Gastroesophageal sphincter (tissue), 3 donors: ENCODE results near the gene TARS1.

Experiments used
- EP300 ChIP-seq: sonication (generic); formaldehyde crosslinking; IDR thresholded peaks from one replicate; pipeline ENCODE4 v1.6.1; 2017; ENCODE audit warnings: antibody characterized with exemption, mild to moderate bottlenecking
- TF ChIP-seq, protein P1 (sequence below), 4 experiments: fragments of 200-600 bp in 2 of 4; fragments of 450-650 bp in 2 of 4; sonication (generic) in 1 of 4; IDR thresholded peaks; one replicate each; pipeline ENCODE4 v1.5.1; 2017 to 2019; ENCODE audit warnings: antibody characterized with exemption in 4 of 4, mild to moderate bottlenecking in 2 of 4, moderate library complexity in 2 of 4

DNA sequence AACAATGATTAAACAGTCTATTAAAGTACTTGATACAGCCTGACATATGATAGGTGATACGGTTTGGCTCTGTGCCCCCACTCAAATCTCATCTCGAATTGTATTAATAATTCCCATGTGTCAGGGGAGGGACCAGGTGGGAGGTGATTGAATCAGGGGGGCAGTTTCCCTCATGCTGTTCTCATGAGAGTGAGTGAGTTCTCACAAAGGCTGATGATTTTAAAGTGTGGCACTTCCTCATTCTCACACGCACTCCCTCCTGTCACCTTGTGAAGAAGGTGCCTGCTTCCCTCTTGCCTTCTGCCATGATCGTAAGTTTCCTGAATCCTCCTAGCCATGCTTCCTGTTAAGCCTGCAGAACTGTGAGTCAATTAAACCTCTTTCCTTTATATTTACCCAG lies 40.1 kb upstream of the TARS1 start:
- no peak for TF ChIP-seq EP300
- TF ChIP-seq, protein P1, sequence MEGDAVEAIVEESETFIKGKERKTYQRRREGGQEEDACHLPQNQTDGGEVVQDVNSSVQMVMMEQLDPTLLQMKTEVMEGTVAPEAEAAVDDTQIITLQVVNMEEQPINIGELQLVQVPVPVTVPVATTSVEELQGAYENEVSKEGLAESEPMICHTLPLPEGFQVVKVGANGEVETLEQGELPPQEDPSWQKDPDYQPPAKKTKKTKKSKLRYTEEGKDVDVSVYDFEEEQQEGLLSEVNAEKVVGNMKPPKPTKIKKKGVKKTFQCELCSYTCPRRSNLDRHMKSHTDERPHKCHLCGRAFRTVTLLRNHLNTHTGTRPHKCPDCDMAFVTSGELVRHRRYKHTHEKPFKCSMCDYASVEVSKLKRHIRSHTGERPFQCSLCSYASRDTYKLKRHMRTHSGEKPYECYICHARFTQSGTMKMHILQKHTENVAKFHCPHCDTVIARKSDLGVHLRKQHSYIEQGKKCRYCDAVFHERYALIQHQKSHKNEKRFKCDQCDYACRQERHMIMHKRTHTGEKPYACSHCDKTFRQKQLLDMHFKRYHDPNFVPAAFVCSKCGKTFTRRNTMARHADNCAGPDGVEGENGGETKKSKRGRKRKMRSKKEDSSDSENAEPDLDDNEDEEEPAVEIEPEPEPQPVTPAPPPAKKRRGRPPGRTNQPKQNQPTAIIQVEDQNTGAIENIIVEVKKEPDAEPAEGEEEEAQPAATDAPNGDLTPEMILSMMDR (IDR thresholded peaks at IDR 0.05), result no peak
